T-helper 1 cell treated with Interleukin-12 subunit alpha and Interleukin-12 subunit beta and Interleukin-4 antibody, amounts not matched to agents 30 μg/mL and 1 μg/mL, for 36 hours (primary cell): ENCODE data around the gene CLRN3.

Experiments used
- H3K27ac Mint-ChIP-seq: one replicate; pipeline ENCODE4 v1.8.0; 2021; ENCODE audit warnings: mild to moderate bottlenecking, mixed read lengths
- H3K27me3 Mint-ChIP-seq: one replicate; pipeline ENCODE4 v1.8.0; 2021; ENCODE audit warnings: low read depth, mixed read lengths
- H3K36me3 Mint-ChIP-seq: one replicate; pipeline ENCODE4 v1.8.0; 2021; ENCODE audit warnings: low read depth, mixed read lengths
- H3K4me1 Mint-ChIP-seq: one replicate; pipeline ENCODE4 v1.8.0; 2021; ENCODE audit warnings: low read depth, mixed read lengths
- H3K4me3 Mint-ChIP-seq: one replicate; pipeline ENCODE4 v1.8.0; 2021; ENCODE audit warnings: mild to moderate bottlenecking, moderate library complexity, mixed read lengths
- H3K9me3 Mint-ChIP-seq: one replicate; pipeline ENCODE4 v1.8.0; 2021; ENCODE audit warnings: mixed read lengths

Gene CLRN3

GRCh38 chr10:127894146-127894545 lies 1.4 kb upstream of the CLRN3 start:
- Mint-ChIP-seq H3K27me3 (peaks cover 40% of the 10 kb centered on the region), H3K9me3 (peaks cover 9% of the 10 kb centered on the region), H3K4me3 (no peak overlapping the region), H3K27ac (no peak overlapping the region), H3K36me3 (no peaks in the 10 kb centered on the region), H3K4me1 (peaks cover 3% of the 10 kb centered on the region)

DNA sequence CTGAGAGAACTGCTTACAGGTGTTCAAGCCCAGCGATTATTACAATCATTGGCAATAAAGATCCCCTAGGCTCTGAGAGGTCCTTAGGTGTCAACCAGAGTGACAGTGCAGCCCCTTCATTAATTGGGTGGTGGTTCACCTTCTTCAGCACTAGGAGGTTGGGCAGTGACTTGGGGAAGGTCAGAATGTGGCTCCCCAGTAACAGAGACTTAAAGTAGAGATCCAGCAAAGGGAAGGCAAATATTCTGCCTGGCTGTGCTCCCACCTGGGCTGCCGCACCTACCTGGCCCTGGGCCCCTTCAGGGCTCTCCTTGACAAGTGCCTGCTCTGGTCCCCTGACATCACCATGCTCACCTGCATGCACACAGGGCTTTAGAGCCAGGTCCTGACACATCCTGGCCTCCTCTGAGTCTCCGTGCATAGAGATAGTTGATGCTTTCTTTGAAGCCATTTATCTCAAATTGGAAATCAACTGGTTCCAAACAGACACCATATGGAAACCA lies 1.9 kb downstream of the CLRN3 start:
- Mint-ChIP-seq H3K27me3 (peaks cover 24% of the 10 kb centered on the region), H3K4me3 (no peak overlapping the region), H3K36me3 (no peaks in the 10 kb centered on the region), H3K9me3 (no peaks in the 10 kb centered on the region), H3K27ac (no peak overlapping the region), H3K4me1 (peaks cover 3% of the 10 kb centered on the region)

GRCh38 chr10:127890216-127890615 lies 2.5 kb downstream of the CLRN3 start:
- H3K36me3 Mint-ChIP-seq: no peaks in the 10 kb centered on the region
- peaks cover 24% of the 10 kb centered on the region for H3K27me3 Mint-ChIP-seq
- no peak overlapping the region for H3K27ac Mint-ChIP-seq
- peaks cover 3% of the 10 kb centered on the region for H3K4me1 Mint-ChIP-seq
- no peaks in the 10 kb centered on the region for H3K9me3 Mint-ChIP-seq
- no peak overlapping the region for H3K4me3 Mint-ChIP-seq

GRCh38 chr10:127889605-127890195 lies 3.0 kb downstream of the CLRN3 start:
- no peak overlapping the region for H3K4me3 Mint-ChIP-seq
- H3K27ac Mint-ChIP-seq: no peak overlapping the region
- H3K4me1 Mint-ChIP-seq: peaks cover under 1% of the 10 kb centered on the region
- H3K36me3 Mint-ChIP-seq: no peaks in the 10 kb centered on the region
- no peaks in the 10 kb centered on the region for H3K9me3 Mint-ChIP-seq
- peaks cover 21% of the 10 kb centered on the region for H3K27me3 Mint-ChIP-seq

DNA sequence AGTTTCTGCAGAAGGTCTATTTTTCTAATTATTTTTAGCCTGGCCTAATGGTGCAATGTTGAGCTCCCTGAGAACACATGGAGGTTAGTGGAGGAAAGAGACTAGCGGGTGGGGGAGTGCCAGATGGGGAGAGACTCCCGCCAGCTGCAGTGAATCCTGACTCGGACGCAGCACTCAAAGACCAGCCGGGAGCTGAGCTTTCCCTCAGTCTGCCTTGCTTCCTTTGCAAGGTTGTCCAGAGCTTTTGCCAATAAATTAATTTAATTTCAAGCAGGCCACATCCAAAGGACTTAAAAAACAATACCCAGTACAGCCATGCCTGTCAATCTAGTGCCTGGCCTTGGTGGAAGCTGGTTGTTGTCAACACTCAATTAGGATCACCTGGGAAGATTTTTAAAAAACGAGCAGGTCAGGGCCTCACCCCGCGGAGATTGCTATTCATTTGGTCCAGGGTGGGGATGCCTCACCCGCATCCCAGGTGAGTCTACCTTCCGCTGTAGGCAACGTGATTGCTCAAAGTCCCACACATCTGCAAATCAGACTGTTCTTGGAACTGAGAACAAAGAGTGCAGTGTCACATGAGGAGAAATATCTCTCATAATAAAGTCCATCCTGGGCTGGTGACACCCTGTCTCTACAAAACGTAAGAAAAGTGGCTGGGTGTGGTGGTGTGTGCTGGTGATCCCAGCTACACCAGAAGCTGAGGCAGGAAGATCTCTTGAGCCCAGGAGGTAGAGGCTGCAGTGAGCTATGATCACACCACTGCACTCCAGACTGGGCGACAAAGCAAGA lies 4.0 kb downstream of the CLRN3 start:
- no peak overlapping the region for H3K4me3 Mint-ChIP-seq
- H3K27me3 Mint-ChIP-seq: peaks cover 15% of the 10 kb centered on the region
- H3K9me3 Mint-ChIP-seq: no peaks in the 10 kb centered on the region
- H3K4me1 Mint-ChIP-seq: no peaks in the 10 kb centered on the region
- no peaks in the 10 kb centered on the region for H3K36me3 Mint-ChIP-seq
- no peak overlapping the region for H3K27ac Mint-ChIP-seq

- Mint-ChIP-seq H3K4me3 (no peak overlapping the region), H3K36me3 (no peaks in the 10 kb centered on the region), H3K9me3 (no peaks in the 10 kb centered on the region), H3K4me1 (peaks cover 3% of the 10 kb centered on the region), H3K27me3 (peaks cover 8% of the 10 kb centered on the region), H3K27ac (no peak overlapping the region)
These were observed 5.0 kb downstream of the CLRN3 start for GRCh38 chr10:127887541-127888415.

DNA sequence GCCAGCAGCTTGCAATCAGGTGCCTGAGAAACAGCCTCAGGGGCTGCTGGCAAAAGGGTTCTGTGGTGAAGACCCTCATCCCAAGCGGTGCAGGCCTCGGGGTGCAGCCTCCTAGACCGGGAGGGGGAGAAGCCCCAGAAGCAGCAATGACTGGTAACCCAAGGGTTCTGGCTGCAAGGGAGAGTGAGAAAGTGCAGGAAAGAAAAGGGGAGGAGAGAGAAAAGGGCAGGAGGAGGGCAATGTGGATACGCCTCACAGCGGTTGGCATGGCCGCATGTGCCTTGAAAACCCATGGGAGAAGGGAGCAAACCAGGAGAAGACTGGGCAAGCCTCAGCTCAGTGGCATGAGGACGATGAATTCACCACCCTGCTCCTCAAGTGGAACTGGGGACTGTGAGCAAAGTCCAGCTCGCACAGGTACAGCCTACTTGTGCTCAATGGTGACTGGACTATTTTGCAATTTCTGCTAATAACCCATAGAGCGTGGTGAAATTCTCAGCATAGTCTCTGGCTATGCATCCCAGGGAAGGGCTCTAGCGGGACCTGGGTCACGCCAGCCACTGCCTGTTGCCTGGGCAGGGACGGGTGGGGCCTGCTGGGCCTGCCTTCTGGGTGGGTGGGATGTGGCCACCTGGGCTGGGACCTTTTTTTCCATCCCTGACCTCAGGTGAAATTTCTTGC lies 6.2 kb downstream of the CLRN3 start:
- H3K4me3 Mint-ChIP-seq: no peak overlapping the region
- no peak overlapping the region for H3K27ac Mint-ChIP-seq
- no peaks in the 10 kb centered on the region for H3K36me3 Mint-ChIP-seq
- H3K27me3 Mint-ChIP-seq: peaks cover under 1% of the 10 kb centered on the region
- H3K4me1 Mint-ChIP-seq: peaks cover 13% of the 10 kb centered on the region
- H3K9me3 Mint-ChIP-seq: no peaks in the 10 kb centered on the region

- Mint-ChIP-seq H3K9me3 (no peaks in the 10 kb centered on the region), H3K27me3 (no peaks in the 10 kb centered on the region), H3K4me3 (no peak overlapping the region), H3K4me1 (peaks cover 25% of the 10 kb centered on the region), H3K36me3 (no peaks in the 10 kb centered on the region), H3K27ac (no peak overlapping the region)
These were observed 8.2 kb downstream of the CLRN3 start for GRCh38 chr10:127884501-127884900.

GRCh38 chr10:127883516-127883915 lies 9.2 kb downstream of the CLRN3 start:
- no peaks in the 10 kb centered on the region for H3K27me3 Mint-ChIP-seq
- H3K4me1 Mint-ChIP-seq: peaks cover 26% of the 10 kb centered on the region
- no peaks in the 10 kb centered on the region for H3K36me3 Mint-ChIP-seq
- no peak overlapping the region for H3K4me3 Mint-ChIP-seq
- no peak overlapping the region for H3K27ac Mint-ChIP-seq
- no peaks in the 10 kb centered on the region for H3K9me3 Mint-ChIP-seq

- Mint-ChIP-seq H3K4me1 (peaks cover 30% of the 10 kb centered on the region), H3K36me3 (no peaks in the 10 kb centered on the region), H3K27ac (no peak overlapping the region), H3K9me3 (no peaks in the 10 kb centered on the region), H3K4me3 (no peak overlapping the region), H3K27me3 (no peaks in the 10 kb centered on the region)
These were observed 9.8 kb downstream of the CLRN3 start for GRCh38 chr10:127882801-127883459.

GRCh38 chr10:127882391-127882790 lies 10.3 kb downstream of the CLRN3 start:
- no peaks in the 10 kb centered on the region for H3K36me3 Mint-ChIP-seq

DNA sequence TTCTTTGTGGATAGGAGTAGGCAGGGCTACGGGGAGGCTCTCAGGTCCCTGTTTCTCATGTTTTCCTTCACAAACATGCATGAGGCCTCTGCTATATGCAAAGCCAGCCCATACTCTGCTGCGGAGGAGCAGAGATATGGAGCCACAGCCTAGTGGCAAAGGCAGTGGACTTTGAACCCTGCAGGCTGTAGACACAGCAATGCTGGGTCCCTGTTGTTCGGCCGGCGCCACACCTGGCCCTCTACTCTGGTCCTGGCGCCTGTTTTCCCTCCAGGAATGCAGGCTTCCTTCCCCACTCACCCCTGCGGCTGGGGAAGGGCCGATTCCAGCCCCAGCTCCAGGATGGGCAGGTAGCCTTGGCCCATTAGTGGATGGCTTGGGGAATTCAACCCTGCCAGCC lies 11.5 kb downstream of the CLRN3 start:
- no peak overlapping the region for H3K27ac Mint-ChIP-seq
- no peaks in the 10 kb centered on the region for H3K9me3 Mint-ChIP-seq
- H3K27me3 Mint-ChIP-seq: no peaks in the 10 kb centered on the region
- H3K36me3 Mint-ChIP-seq: no peaks in the 10 kb centered on the region
- H3K4me1 Mint-ChIP-seq: peaks cover 41% of the 10 kb centered on the region
- H3K4me3 Mint-ChIP-seq: no peak overlapping the region

More at GRCh38 chr10:127882391-127882790, 10.3 kb downstream of the CLRN3 start:
- Mint-ChIP-seq H3K9me3 (no peaks in the 10 kb centered on the region), H3K27ac (no peak overlapping the region), H3K27me3 (no peaks in the 10 kb centered on the region), H3K4me1 (peaks cover 34% of the 10 kb centered on the region), H3K4me3 (no peak overlapping the region)

GRCh38 chr10:127880557-127880956 lies 12.2 kb downstream of the CLRN3 start:
- Mint-ChIP-seq H3K4me1 (peaks cover 41% of the 10 kb centered on the region), H3K36me3 (no peaks in the 10 kb centered on the region), H3K9me3 (no peaks in the 10 kb centered on the region), H3K27me3 (no peaks in the 10 kb centered on the region), H3K27ac (peak overlapping the region; percentile 79), H3K4me3 (no peak overlapping the region)
